K562 (cell line): ENCODE data around the gene PIK3R2. TPM values are rescaled to one million over a fixed set of nuclear protein-coding genes. Genes with fewer than 3 reads are reported as not detected.

Experiments
- ATAC-seq: fragments of 200-7000 bp; cut with Tn5 transposase; 3 replicates; pipeline ENCODE4 v1.9.1; 2020; ENCODE audit warnings: moderate library complexity
- BruUV-seq: library from RNA; stranded (reverse); fragments of 400-500 nt; replicated peaks from 2 replicates; lab custom pipeline; 2021; lab: Mats Ljungman, UMichigan
- CTCF ChIA-PET: fragments of 300-600 bp; formaldehyde crosslinking; extraction: SDS; loops from one replicate; lab custom pipeline; 2021; ENCODE audit warnings: low intra/inter-chr PET ratio; lab: Yijun Ruan, JAX
- POLR2A ChIA-PET: fragments of 300-600, 350-650 bp; sonication (Branson Sonifier 250); formaldehyde crosslinking; extraction: SDS; loops from one replicate; lab custom pipeline; 2021; ENCODE audit warnings: antibody characterized with exemption, inconsistent platforms; lab: Yijun Ruan, JAX
- DNase-seq, 4 experiments: peaks; one replicate each; pipeline versions ENCODE4 v3.0.0 to v3.0.0-alpha.2; 2011 to 2018; ENCODE audit warnings: low spot score in 3 of 4, mixed read lengths in 3 of 4; ENCODE audit errors: extremely low read depth in 1 of 4
- FAIRE-seq: peaks from 2 replicates; lab custom pipeline; 2011; peaks lifted over from hg19 to GRCh38; lab: Jason Lieb, UNC
- H2AFZ ChIP-seq: 2 replicates; pipeline ENCODE4 v1.6.0; 2011; ENCODE audit warnings: low read depth, low read length, control low read depth, inconsistent platforms
- H3K27ac ChIP-seq: fragments of 200-600 bp; 3 replicates; pipeline ENCODE4 v1.8.0; 2011; ENCODE audit warnings: low read depth, mild to moderate bottlenecking, control low read depth, inconsistent platforms, low read length, moderate library complexity, mixed read lengths; ENCODE audit errors: extremely low read depth
- H3K27me3 ChIP-seq, 2 experiments: fragments of 300-600 bp in 1 of 2; 2 replicates in 1 of 2; 3 replicates in 1 of 2; pipeline versions ENCODE4 v1.6.0 to v1.8.0; 2011; ENCODE audit warnings: inconsistent platforms in 2 of 2, low read length in 2 of 2, mild to moderate bottlenecking in 1 of 2, mixed read lengths in 1 of 2, moderate library complexity in 1 of 2; ENCODE audit not compliant: control insufficient read depth in 2 of 2, insufficient read depth in 2 of 2
- H3K36me3 ChIP-seq: fragments of 300-600 bp; 3 replicates; pipeline ENCODE4 v1.8.0; 2011; ENCODE audit warnings: mild to moderate bottlenecking, low read length, inconsistent platforms; ENCODE audit not compliant: control insufficient read depth, insufficient read depth
- H3K4me1 ChIP-seq, 2 experiments: fragments of 200-600 bp in 1 of 2; replicated peaks in 1 of 2; 2 replicates in 1 of 2; 3 replicates in 1 of 2; pipeline versions ENCODE4 v1.5.1 to v1.8.0; 2011; ENCODE audit warnings: inconsistent platforms in 2 of 2, low read length in 2 of 2, mild to moderate bottlenecking in 1 of 2, mixed read lengths in 1 of 2, moderate library complexity in 1 of 2; ENCODE audit not compliant: control insufficient read depth in 2 of 2, insufficient read depth in 2 of 2
- H3K4me2 ChIP-seq: 2 replicates; pipeline ENCODE4 v1.6.1; 2011; ENCODE audit warnings: low read length, control low read depth, inconsistent platforms, mixed read lengths; ENCODE audit not compliant: insufficient read depth
- H3K4me3 ChIP-seq: fragments of 200-600 bp; sonication (generic), shearing (Covaris generic); 2 replicates; pipeline ENCODE4 v1.5.1; 2016; ENCODE audit warnings: control low read depth, inconsistent platforms
- H3K79me2 ChIP-seq: fragments of 200-600 bp; 3 replicates; pipeline ENCODE4 v1.8.0; 2011; ENCODE audit warnings: low read length, inconsistent platforms; ENCODE audit not compliant: control insufficient read depth, insufficient read depth
- H3K9ac ChIP-seq, 2 experiments: 2 replicates each; pipeline versions ENCODE4 v1.6.0 to v1.6.1; 2011; ENCODE audit warnings: low read depth in 2 of 2, low read length in 2 of 2, control low read depth in 1 of 2, inconsistent platforms in 1 of 2, mild to moderate bottlenecking in 1 of 2, mixed read lengths in 1 of 2; ENCODE audit not compliant: insufficient read depth in 1 of 2
- H3K9me1 ChIP-seq: one replicate; pipeline ENCODE4 v1.6.0; 2011; ENCODE audit warnings: inconsistent platforms, mild to moderate bottlenecking, low read length, moderate library complexity; ENCODE audit not compliant: control insufficient read depth, insufficient read depth
- H3K9me3 ChIP-seq: replicated peaks from 2 replicates; pipeline ENCODE4 v1.5.1; 2011; ENCODE audit warnings: low read depth, low read length, inconsistent platforms; ENCODE audit not compliant: control insufficient read depth, insufficient read depth
- H4K20me1 ChIP-seq: replicated peaks from 2 replicates; pipeline ENCODE4 v1.6.1; 2011; ENCODE audit warnings: low read length, inconsistent platforms, mixed read lengths; ENCODE audit not compliant: control insufficient read depth, insufficient read depth
- ASH1L ChIP-seq: fragments of 450-650 bp; IDR thresholded peaks from 2 replicates; pipeline ENCODE4 v1.6.1; 2018; ENCODE audit warnings: borderline replicate concordance, mild to moderate bottlenecking, low read depth; ENCODE audit not compliant: partially characterized antibody
- BCOR ChIP-seq: fragments of 450-650 bp; IDR thresholded peaks from 2 replicates; pipeline ENCODE4 v1.6.1; 2016
- BRCA1 ChIP-seq, 2 experiments: fragments of 450-650 bp in 1 of 2; sonication (generic) in 1 of 2; formaldehyde crosslinking in 1 of 2; IDR thresholded peaks; 2 replicates each; pipeline versions ENCODE4 v1.5.0 to v1.6.1; 2017 to 2020; ENCODE audit warnings: mild to moderate bottlenecking in 1 of 2, missing genetic modification reagents in 1 of 2
- HDAC2 ChIP-seq: fragments of 450-650 bp; IDR thresholded peaks from 2 replicates; pipeline ENCODE4 v1.6.1; 2016; ENCODE audit warnings: mild to moderate bottlenecking
- KAT7 ChIP-seq: sonication (generic); formaldehyde crosslinking; IDR thresholded peaks from 2 replicates; pipeline ENCODE4 v1.8.0; 2022; ENCODE audit warnings: missing genetic modification reagents, mild to moderate bottlenecking, borderline replicate concordance
- KDM1A ChIP-seq, 2 experiments: fragments of 450-650 bp; IDR thresholded peaks; 2 replicates each; pipeline ENCODE4 v1.6.1; 2016; ENCODE audit warnings: mild to moderate bottlenecking in 2 of 2
- MEIS2 ChIP-seq: fragments of 450-650 bp; IDR thresholded peaks from 2 replicates; pipeline ENCODE4 v1.6.1; 2014; ENCODE audit warnings: mild to moderate bottlenecking; ENCODE audit not compliant: partially characterized antibody
- MYC ChIP-seq, 2 experiments: fragments of 250-450 bp in 1 of 2; sonication (Bioruptor Pico) in 1 of 2; IDR thresholded peaks; 2 replicates each; pipeline versions ENCODE4 v1.5.1 to v1.6.1; 2012 to 2021; ENCODE audit warnings: low read depth in 2 of 2, borderline replicate concordance in 1 of 2, improper control_type of control experiment in 1 of 2, low read length in 1 of 2, mild to moderate bottlenecking in 1 of 2, moderate library complexity in 1 of 2
- NFIX ChIP-seq: fragments of 250-450 bp; sonication (Bioruptor Pico); IDR thresholded peaks from 2 replicates; pipeline ENCODE4 v1.4.0; 2020; ENCODE audit warnings: low read depth, mild to moderate bottlenecking, moderate library complexity
- PTBP1 ChIP-seq: fragments of 200-400 bp; formaldehyde crosslinking; IDR thresholded peaks from 2 replicates; pipeline ENCODE4 v1.6.1; 2017; ENCODE audit warnings: low read depth, low read length
- RBM25 ChIP-seq: fragments of 200-400 bp; formaldehyde crosslinking; IDR thresholded peaks from 2 replicates; pipeline ENCODE4 v1.6.1; 2018; ENCODE audit warnings: low read length, low read depth, moderate library complexity; ENCODE audit not compliant: severe bottlenecking
- RFX1 ChIP-seq: fragments of 450-650 bp; IDR thresholded peaks from 2 replicates; pipeline ENCODE4 v1.6.1; 2016; ENCODE audit warnings: mild to moderate bottlenecking, moderate library complexity
- SAP30 ChIP-seq: fragments of 200-600 bp; sonication (generic); IDR thresholded peaks from 2 replicates; pipeline ENCODE4 v1.6.1; 2012; ENCODE audit warnings: borderline replicate concordance, low read depth, mild to moderate bottlenecking, moderate library complexity, low read length, control low read depth, inconsistent platforms; ENCODE audit not compliant: insufficient read depth, poor library complexity, severe bottlenecking
- SNIP1 ChIP-seq: fragments of 450-650 bp; IDR thresholded peaks from 2 replicates; pipeline ENCODE4 v1.7.1; 2017; ENCODE audit warnings: low read depth, mild to moderate bottlenecking
- ZFP36 ChIP-seq: fragments of 150-350 bp; IDR thresholded peaks from 2 replicates; pipeline ENCODE4 v1.6.1; 2018; ENCODE audit warnings: low read length, low read depth; ENCODE audit not compliant: partially characterized antibody
- WGBS: fragments of 100-300 bp; shearing (Covaris generic); methylation state at CpG from one replicate; pipeline ENCODE4 v1.1.6; 2016; ENCODE audit warnings: low coverage, mixed read lengths; ENCODE audit not compliant: insufficient coverage; ENCODE audit errors: missing lambda C conversion rate; 5-methylcytosine and 5-hydroxymethylcytosine counted together
- in situ Hi-C: fragments of 300-500 bp; cut with MboI; formaldehyde crosslinking; loops from 4 replicates; pipeline ENCODE4 v1.15.0; 2018; ENCODE audit warnings: inconsistent platforms, mixed read lengths
- intact Hi-C: fragments of 100-400 bp; cut with micrococcal nuclease; formaldehyde crosslinking; loops from 2 replicates; pipeline ENCODE4 v1.14.2; 2022
- polyA plus RNA-seq, 8 experiments: library from polyadenylated mRNA; depleted of rRNA in 4 of 8; stranded (reverse) in 5 of 8; unstranded in 3 of 8; fragments of >200 nt; fragmentation: Nextera tagmentation in 2 of 8; fragmentation: Illumina TruSeq in 1 of 8; extraction: Ambion mirVana in 2 of 8; extraction: Trizol in 1 of 8; gene quantifications; 2 replicates each; pipeline versions ENCODE4 v1.2.1 to v1.2.3, GENCODE V29; 2011 to 2014; ENCODE audit warnings: inconsistent platforms in 1 of 8, missing spikeins in 1 of 8
- total RNA-seq, 7 experiments: library from RNA; depleted of rRNA in 6 of 7; stranded (reverse); fragments of >200 nt in 6 of 7; fragmentation: Illumina TruSeq in 2 of 7; extraction: Trizol in 2 of 7; gene quantifications; 2 replicates each; pipeline versions ENCODE4 v1.2.1 to v1.2.3, GENCODE V29; 2011 to 2021; ENCODE audit warnings: low replicate concordance in 1 of 7
- TF ChIP-seq, protein P1 (sequence below): fragments of 250-450 bp; sonication (Bioruptor Pico); IDR thresholded peaks from 2 replicates; pipeline ENCODE4 v1.5.1; 2021; ENCODE audit warnings: mild to moderate bottlenecking
- TF ChIP-seq, protein P2 (sequence below): sonication (generic); formaldehyde crosslinking; IDR thresholded peaks from 2 replicates; pipeline ENCODE4 v1.4.0; 2020; ENCODE audit warnings: mild to moderate bottlenecking, missing genetic modification reagents

The PIK3R2 gene
- total and polyA plus RNA-seq, 9 of the 15 experiments (the other 6 are each of a cell fraction or from before 2014, with no cell fraction given), result 0.39 to 37.9 (median 5.3) TPM

DNA sequence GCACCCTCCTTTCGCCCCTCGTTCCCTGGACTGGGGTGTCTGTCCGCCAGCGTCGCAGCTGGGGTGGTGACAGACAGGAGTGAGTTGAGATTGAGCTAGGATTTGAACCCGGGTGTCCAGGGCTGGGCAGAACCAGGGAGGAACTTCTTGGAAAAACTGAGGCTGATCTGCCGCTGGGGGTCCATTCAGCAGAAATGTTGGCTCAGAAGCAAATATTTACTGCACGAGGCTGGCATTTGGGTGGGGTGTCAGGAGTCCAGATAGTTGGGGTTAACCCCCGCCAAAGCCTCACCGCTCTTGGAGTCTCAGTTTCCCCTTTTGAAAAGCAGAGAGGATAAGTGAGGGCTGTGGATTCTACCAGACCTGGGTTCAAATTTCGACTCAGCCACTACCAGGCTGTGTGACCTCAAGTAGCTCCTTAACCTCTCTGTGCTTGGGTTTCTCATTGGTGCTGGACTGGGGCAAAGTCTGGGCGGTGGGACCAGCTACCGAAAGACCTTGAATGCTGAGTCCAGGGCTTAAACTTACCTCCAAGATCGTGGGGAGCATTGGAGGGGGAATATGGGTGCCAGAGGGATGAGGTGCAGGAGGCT lies 34.4 kb upstream of the PIK3R2 start:
- H3K9ac ChIP-seq, result peak overlapping the region; percentile 80 to 91
- H3K4me2 ChIP-seq, result peak overlapping the region; percentile 85
- no peaks in the 10 kb centered on the region for H3K9me3 ChIP-seq
- no peaks in the 10 kb centered on the region for H4K20me1 ChIP-seq
- no peaks in the 10 kb centered on the region for H3K27me3 ChIP-seq
- ATAC-seq (no peak), FAIRE-seq (peak; percentile 29), DNase-seq (peak in 1 of 4 experiments; percentile 11)
- ChIA-PET CTCF (interaction anchor here (0.6 kb wide), 1 partner anchor 130 kb away, joined by 3 read pairs; no protein-coding TSS in a partner anchor), POLR2A (interaction anchor here (0.6 to 1.3 kb wide), 3 partner anchors 9 to 33 kb away, joined by 3 to 5 read pairs (median 3); no protein-coding TSS in a partner anchor)
- peak overlapping the region; percentile 82 for H3K4me3 ChIP-seq
- peaks cover 24% of the 10 kb centered on the region; the same call in 2 of the 3 replicates for H3K36me3 ChIP-seq
- peak overlapping the region; percentile 75 for H2AFZ ChIP-seq
- peak overlapping the region; percentile 76 for H3K27ac ChIP-seq
- peaks cover 13 to 32% of the 10 kb centered on the region in 2 experiments; a peak in 4 of 5 replicates for H3K4me1 ChIP-seq
- WGBS, result 28% methylated on average over 13 of the region's 14 CpGs
- H3K9me1 ChIP-seq, result no peaks in the 10 kb centered on the region
- in situ Hi-C loops, result no loop called here
- TSS peak; percentile 54 for BruUV-seq
- peaks cover 14% of the 10 kb centered on the region; the same call in 2 of the 3 replicates for H3K79me2 ChIP-seq
- intact Hi-C loops, result loop anchor here (10.0 kb wide), 1 partner anchor 206 kb away; the partner anchor contains the start of gene LSM4
- TF ChIP-seq ZFP36 (peak; percentile 83), BCOR (peak; percentile 93), ASH1L (no peak), NFIX (no peak), HDAC2 (peak; percentile 65; the same call in 1 of the 2 replicates), RFX1 (no peak), MEIS2 (peak; percentile 1), KAT7 (CRISPR knock-in tag) (no peak), BRCA1 (IDR thresholded peaks at IDR 0.05) (no peak), BRCA1 (CRISPR knock-in tag; IDR thresholded peaks at IDR 0.05) (0 out of 2 replicates have a peak, but pooled peaks have one; percentile 41), KDM1A (IDR thresholded peaks at IDR 0.05) (peak; percentile 49 to 80; a peak in 3 of 4 replicates), SNIP1 (no peak), MYC (IDR thresholded peaks at IDR 0.05; ENCODE audit: low read depth, low read length) (no peak), MYC (CRISPR knock-in tag; IDR thresholded peaks at IDR 0.05; ENCODE audit: borderline replicate concordance, low read depth) (0 out of 2 replicates have a peak, but pooled peaks have one; percentile 55), RBM25 (peak; percentile 92), SAP30 (no peak), PTBP1 (peak; percentile 94)
- TF ChIP-seq, protein P1, sequence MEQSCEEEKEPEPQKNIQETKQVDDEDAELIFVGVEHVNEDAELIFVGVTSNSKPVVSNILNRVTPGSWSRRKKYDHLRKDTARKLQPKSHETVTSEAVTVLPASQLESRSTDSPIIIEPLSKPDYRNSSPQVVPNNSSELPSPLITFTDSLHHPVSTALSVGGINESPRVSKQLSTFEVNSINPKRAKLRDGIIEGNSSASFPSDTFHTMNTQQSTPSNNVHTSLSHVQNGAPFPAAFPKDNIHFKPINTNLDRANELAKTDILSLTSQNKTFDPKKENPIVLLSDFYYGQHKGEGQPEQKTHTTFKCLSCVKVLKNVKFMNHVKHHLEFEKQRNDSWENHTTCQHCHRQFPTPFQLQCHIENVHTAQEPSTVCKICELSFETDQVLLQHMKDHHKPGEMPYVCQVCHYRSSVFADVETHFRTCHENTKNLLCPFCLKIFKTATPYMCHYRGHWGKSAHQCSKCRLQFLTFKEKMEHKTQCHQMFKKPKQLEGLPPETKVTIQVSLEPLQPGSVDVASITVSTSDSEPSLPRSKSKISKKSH (CRISPR knock-in tag), result no peak
- TF ChIP-seq, protein P2, sequence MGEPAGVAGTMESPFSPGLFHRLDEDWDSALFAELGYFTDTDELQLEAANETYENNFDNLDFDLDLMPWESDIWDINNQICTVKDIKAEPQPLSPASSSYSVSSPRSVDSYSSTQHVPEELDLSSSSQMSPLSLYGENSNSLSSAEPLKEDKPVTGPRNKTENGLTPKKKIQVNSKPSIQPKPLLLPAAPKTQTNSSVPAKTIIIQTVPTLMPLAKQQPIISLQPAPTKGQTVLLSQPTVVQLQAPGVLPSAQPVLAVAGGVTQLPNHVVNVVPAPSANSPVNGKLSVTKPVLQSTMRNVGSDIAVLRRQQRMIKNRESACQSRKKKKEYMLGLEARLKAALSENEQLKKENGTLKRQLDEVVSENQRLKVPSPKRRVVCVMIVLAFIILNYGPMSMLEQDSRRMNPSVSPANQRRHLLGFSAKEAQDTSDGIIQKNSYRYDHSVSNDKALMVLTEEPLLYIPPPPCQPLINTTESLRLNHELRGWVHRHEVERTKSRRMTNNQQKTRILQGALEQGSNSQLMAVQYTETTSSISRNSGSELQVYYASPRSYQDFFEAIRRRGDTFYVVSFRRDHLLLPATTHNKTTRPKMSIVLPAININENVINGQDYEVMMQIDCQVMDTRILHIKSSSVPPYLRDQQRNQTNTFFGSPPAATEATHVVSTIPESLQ (CRISPR knock-in tag), result 0 out of 2 replicates have a peak, but pooled peaks have one; percentile 27
